Activated B cell treated with CpG ODN at 0.5 μM for 24 hours (primary cell): ENCODE measurements around the gene KLF13. TPM values are rescaled to one million over a fixed set of nuclear protein-coding genes. Genes with fewer than 3 reads are reported as not detected.
A peak's percentile ranks its signal among the peaks of the same experiment; 100 is the strongest.

ENCODE experiments used
- ATAC-seq: fragments of 200-7000 bp; cut with Tn5 transposase; one replicate; pipeline ENCODE4 v1.10.0; 2021; ENCODE audit warnings: low read depth, mild to moderate bottlenecking, moderate library complexity
- CTCF ChIA-PET: fragments of 350-600 bp; sonication (Branson Sonifier 250); formaldehyde crosslinking; loops from one replicate; lab custom pipeline; 2021; ENCODE audit warnings: antibody characterized with exemption; lab: Charles Lee
- POLR2A ChIA-PET: fragments of 350-600 bp; sonication (Branson Sonifier 250); formaldehyde crosslinking; loops from one replicate; lab custom pipeline; 2021; ENCODE audit warnings: antibody characterized with exemption; lab: Charles Lee
- DNase-seq: peaks from one replicate; pipeline ENCODE4 v3.0.0; 2022
- H3K27ac Mint-ChIP-seq: one replicate; pipeline ENCODE4 v1.8.0; 2020; ENCODE audit warnings: mixed read lengths
- H3K27me3 Mint-ChIP-seq: one replicate; pipeline ENCODE4 v1.8.0; 2021; ENCODE audit warnings: mixed read lengths
- H3K36me3 Mint-ChIP-seq: one replicate; pipeline ENCODE4 v1.8.0; 2021; ENCODE audit warnings: low read depth, mixed read lengths
- H3K4me1 Mint-ChIP-seq: one replicate; pipeline ENCODE4 v1.8.0; 2021; ENCODE audit warnings: mixed read lengths
- H3K4me3 Mint-ChIP-seq: one replicate; pipeline ENCODE4 v1.8.0; 2020; ENCODE audit warnings: mild to moderate bottlenecking, mixed read lengths
- H3K9me3 Mint-ChIP-seq: one replicate; pipeline ENCODE4 v1.8.0; 2020; ENCODE audit warnings: mixed read lengths
- intact Hi-C: fragments of 100-400 bp; cut with micrococcal nuclease; formaldehyde crosslinking; loops from one replicate; pipeline ENCODE4 v1.15.1; 2024
- total RNA-seq: library from RNA; stranded (reverse); gene quantifications from 2 replicates; pipeline ENCODE4 v1.2.3, GENCODE V29; 2022
- TF ChIP-seq, protein P1 (sequence below): fragments of 200-600 bp; IDR thresholded peaks from one replicate; pipeline ENCODE4 v1.8.0; 2022; ENCODE audit warnings: antibody characterized with exemption, mild to moderate bottlenecking

KLF13 gene
- total RNA-seq, 1 donor from 2014 or later: 178 TPM

DNA sequence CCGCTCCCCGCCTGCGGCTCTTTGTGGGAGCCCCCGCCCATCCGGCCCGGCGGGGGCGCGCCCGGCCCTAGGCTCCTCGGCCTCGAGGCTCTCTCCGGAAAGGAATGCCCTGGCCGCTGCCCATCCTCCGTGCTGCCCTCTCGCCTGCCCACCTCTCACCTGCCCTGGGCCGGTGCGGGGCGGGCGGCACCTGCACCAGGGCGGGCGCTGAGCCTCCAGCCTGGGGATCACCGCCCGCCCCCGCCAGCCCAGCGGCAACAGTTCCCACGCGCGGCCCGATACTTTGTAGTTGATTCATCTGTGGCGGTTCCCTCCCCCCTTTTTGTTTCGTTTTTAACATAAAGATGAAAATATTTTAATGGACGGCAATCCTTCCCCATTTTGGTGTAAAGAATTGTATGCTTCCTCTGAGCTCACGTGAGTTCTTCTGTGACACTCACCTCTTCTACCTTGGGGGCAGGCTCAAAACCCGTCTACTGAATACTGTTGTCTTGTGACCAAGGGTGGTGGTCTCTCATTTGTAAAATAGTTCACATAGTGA is 1.9 kb downstream of the KLF13 start:
- intact Hi-C loops: loop anchor here (1.0 to 5.0 kb wide), 5 partner anchors 18 to 544 kb away; partner anchors contain the start of genes MTMR10 and OTUD7A
- Mint-ChIP-seq H3K9me3 (no peaks in the 10 kb centered on the region), H3K4me1 (peaks cover 69% of the 10 kb centered on the region), H3K27ac (peak overlapping the region; percentile 94), H3K4me3 (peak overlapping the region; percentile 88), H3K27me3 (no peaks in the 10 kb centered on the region), H3K36me3 (peaks cover 30% of the 10 kb centered on the region)
- CTCF ChIA-PET: interaction anchor here (0.7 to 1.9 kb wide), 11 partner anchors 15 to 160 kb away, joined by 3 to 8 read pairs (median 3); no protein-coding TSS in a partner anchor
- DNase-seq (peak; percentile 62), ATAC-seq (no peak)
- POLR2A ChIA-PET: interaction anchor here (0.5 to 8.9 kb wide), 23 partner anchors 11 to 160 kb away, joined by 3 to 406 read pairs (median 7); no protein-coding TSS in a partner anchor
- TF ChIP-seq, protein P1, sequence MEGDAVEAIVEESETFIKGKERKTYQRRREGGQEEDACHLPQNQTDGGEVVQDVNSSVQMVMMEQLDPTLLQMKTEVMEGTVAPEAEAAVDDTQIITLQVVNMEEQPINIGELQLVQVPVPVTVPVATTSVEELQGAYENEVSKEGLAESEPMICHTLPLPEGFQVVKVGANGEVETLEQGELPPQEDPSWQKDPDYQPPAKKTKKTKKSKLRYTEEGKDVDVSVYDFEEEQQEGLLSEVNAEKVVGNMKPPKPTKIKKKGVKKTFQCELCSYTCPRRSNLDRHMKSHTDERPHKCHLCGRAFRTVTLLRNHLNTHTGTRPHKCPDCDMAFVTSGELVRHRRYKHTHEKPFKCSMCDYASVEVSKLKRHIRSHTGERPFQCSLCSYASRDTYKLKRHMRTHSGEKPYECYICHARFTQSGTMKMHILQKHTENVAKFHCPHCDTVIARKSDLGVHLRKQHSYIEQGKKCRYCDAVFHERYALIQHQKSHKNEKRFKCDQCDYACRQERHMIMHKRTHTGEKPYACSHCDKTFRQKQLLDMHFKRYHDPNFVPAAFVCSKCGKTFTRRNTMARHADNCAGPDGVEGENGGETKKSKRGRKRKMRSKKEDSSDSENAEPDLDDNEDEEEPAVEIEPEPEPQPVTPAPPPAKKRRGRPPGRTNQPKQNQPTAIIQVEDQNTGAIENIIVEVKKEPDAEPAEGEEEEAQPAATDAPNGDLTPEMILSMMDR: no peak

DNA sequence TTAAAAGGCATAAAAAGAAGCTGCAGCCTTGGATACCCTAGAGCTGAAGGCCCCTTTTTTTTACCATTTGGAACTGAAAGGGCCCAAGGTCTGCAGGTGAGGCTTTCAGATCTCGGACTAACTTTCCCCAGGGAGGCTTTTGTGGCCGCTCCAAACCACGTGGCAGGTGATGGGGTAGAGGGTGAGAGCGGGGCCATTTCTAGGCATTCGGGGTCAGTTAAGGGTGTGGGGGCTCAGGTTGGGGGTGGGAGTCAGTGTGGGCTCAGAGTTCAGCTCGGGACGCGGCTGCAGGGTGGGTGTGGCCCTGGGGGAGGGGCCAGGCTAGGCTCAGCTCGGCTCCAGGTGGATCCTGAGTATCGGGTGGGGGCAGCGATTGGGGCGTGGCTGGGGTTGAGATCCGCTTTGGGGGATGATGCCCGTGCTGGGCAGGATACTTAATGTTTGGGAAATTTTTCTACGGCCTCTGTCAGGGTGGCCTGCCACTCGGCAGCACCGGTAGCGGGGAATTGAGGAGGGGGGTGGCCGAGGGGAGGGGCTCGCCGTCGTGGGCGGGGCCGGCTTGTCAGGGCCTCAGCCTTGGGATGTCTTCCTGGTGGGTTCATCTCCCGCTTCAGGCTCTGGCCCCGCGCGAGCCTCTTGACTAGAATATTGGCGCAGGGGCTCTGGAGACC is 2.5 kb downstream of the KLF13 start:
- intact Hi-C loops: loop anchor here (1.0 to 5.0 kb wide), 7 partner anchors 9 to 543 kb away; partner anchors contain the start of genes MTMR10 and OTUD7A
- Mint-ChIP-seq H3K27me3 (no peaks in the 10 kb centered on the region), H3K9me3 (no peaks in the 10 kb centered on the region), H3K36me3 (peaks cover 30% of the 10 kb centered on the region), H3K4me3 (peak overlapping the region; percentile 88), H3K27ac (peak overlapping the region; percentile 94), H3K4me1 (peaks cover 69% of the 10 kb centered on the region)
- ChIA-PET POLR2A (interaction anchor here (0.5 to 8.9 kb wide), 23 partner anchors 10 to 159 kb away, joined by 3 to 406 read pairs (median 7); no protein-coding TSS in a partner anchor), CTCF (interaction anchor here (0.7 to 1.9 kb wide), 11 partner anchors 15 to 159 kb away, joined by 3 to 8 read pairs (median 3); no protein-coding TSS in a partner anchor)
- no peak for ATAC-seq
- TF ChIP-seq, protein P1: no peak
- DNase-seq: no peak

DNA sequence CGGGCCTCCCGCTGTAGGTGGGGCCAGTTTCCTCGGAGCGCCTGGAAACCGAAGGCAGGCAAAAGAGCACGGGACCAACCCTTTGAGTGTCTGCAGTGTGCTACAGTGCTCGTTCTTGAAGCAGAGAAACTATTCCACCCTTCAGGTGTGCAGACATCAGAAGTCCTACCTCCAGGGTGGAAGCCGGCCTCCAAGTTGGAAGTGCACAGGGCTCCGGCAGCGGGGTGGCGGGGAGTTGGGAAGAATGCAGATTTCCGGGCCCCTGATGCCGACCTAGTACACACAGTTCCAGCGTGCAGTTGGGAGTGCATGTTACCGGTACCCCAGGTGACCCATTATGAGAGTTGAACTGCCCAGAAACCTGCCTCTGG is 3.0 kb downstream of the KLF13 start:
- ATAC-seq (no peak), DNase-seq (no peak)
- Mint-ChIP-seq H3K27me3 (no peaks in the 10 kb centered on the region), H3K36me3 (peaks cover 31% of the 10 kb centered on the region), H3K27ac (peak overlapping the region; percentile 94), H3K4me3 (peak overlapping the region; percentile 88), H3K9me3 (no peaks in the 10 kb centered on the region), H3K4me1 (peaks cover 68% of the 10 kb centered on the region)
- POLR2A ChIA-PET: interaction anchor here (0.5 to 8.9 kb wide), 13 partner anchors 9 to 158 kb away, joined by 3 to 406 read pairs (median 9); no protein-coding TSS in a partner anchor
- TF ChIP-seq, protein P1: no peak
- CTCF ChIA-PET: interaction anchor here (1.0 to 1.9 kb wide), 3 partner anchors 105 to 159 kb away, joined by 3 to 8 read pairs (median 5); no protein-coding TSS in a partner anchor
- intact Hi-C loops: loop anchor here (1.0 to 5.0 kb wide), 5 partner anchors 9 to 543 kb away; partner anchors contain the start of gene OTUD7A

DNA sequence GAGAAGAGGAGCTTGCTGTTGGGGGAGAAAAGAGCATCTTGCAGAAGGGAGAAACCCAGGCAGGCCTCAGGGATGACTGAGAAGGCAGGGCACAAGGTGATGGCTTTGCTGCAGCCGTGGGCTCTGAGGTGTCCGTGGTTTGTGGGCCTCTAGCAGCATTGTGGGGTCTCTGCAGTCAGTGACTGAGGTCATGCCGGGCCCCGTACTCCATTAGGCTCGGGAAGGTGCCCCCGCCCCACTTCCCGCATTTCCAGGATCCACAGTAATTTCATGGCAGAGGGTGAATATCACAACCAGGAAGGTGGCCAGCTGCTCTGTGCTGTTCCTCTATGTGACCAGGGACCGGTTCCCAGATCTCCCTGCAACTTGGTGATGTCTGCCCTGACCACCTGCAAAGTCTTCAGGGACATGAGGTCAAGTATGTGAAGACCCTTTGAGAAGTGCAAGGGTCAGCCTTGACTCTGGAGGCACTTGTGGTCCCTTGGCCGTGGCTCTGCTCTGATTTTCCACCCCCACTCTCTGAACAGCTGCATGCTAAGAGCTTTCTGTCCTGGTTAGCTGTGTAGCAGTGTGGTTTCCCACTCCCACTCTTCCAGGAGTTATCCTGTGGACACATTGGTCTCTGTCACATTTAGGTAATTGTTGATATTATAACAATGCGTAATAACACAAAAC is 3.6 kb downstream of the KLF13 start:
- intact Hi-C loops: no loop called here
- DNase-seq (no peak), ATAC-seq (no peak)
- Mint-ChIP-seq H3K27ac (peak overlapping the region; percentile 94), H3K4me1 (peaks cover 68% of the 10 kb centered on the region), H3K4me3 (peak overlapping the region; percentile 88), H3K27me3 (no peaks in the 10 kb centered on the region), H3K36me3 (peaks cover 34% of the 10 kb centered on the region), H3K9me3 (no peaks in the 10 kb centered on the region)
- CTCF ChIA-PET: no interaction called here
- POLR2A ChIA-PET: interaction anchor here (0.8 to 8.9 kb wide), 5 partner anchors 12 to 116 kb away, joined by 3 to 406 read pairs (median 4); no protein-coding TSS in a partner anchor
- TF ChIP-seq, protein P1: no peak
